K562 (cell line): ENCODE data around the gene ADGRA3. TPM values are rescaled to one million over a fixed set of nuclear protein-coding genes. Genes with fewer than 3 reads are reported as not detected.

Source experiments
- ATAC-seq: fragments of 200-7000 bp; cut with Tn5 transposase; 3 replicates; pipeline ENCODE4 v1.9.1; 2020; ENCODE audit warnings: moderate library complexity
- BruUV-seq: library from RNA; stranded (reverse); fragments of 400-500 nt; replicated peaks from 2 replicates; lab custom pipeline; 2021; lab: Mats Ljungman, UMichigan
- CTCF ChIA-PET: fragments of 300-600 bp; formaldehyde crosslinking; extraction: SDS; loops from one replicate; lab custom pipeline; 2021; ENCODE audit warnings: low intra/inter-chr PET ratio; lab: Yijun Ruan, JAX
- POLR2A ChIA-PET: fragments of 300-600, 350-650 bp; sonication (Branson Sonifier 250); formaldehyde crosslinking; extraction: SDS; loops from one replicate; lab custom pipeline; 2021; ENCODE audit warnings: antibody characterized with exemption, inconsistent platforms; lab: Yijun Ruan, JAX
- DNase-seq, 4 experiments: peaks; one replicate each; pipeline versions ENCODE4 v3.0.0 to v3.0.0-alpha.2; 2011 to 2018; ENCODE audit warnings: low spot score in 3 of 4, mixed read lengths in 3 of 4; ENCODE audit errors: extremely low read depth in 1 of 4
- FAIRE-seq: peaks from 2 replicates; lab custom pipeline; 2011; peaks lifted over from hg19 to GRCh38; lab: Jason Lieb, UNC
- H2AFZ ChIP-seq: 2 replicates; pipeline ENCODE4 v1.6.0; 2011; ENCODE audit warnings: low read depth, low read length, control low read depth, inconsistent platforms
- H3K27ac ChIP-seq: fragments of 200-600 bp; 3 replicates; pipeline ENCODE4 v1.8.0; 2011; ENCODE audit warnings: low read depth, mild to moderate bottlenecking, control low read depth, inconsistent platforms, low read length, moderate library complexity, mixed read lengths; ENCODE audit errors: extremely low read depth
- H3K27me3 ChIP-seq, 2 experiments: fragments of 300-600 bp in 1 of 2; 2 replicates in 1 of 2; 3 replicates in 1 of 2; pipeline versions ENCODE4 v1.6.0 to v1.8.0; 2011; ENCODE audit warnings: inconsistent platforms in 2 of 2, low read length in 2 of 2, mild to moderate bottlenecking in 1 of 2, mixed read lengths in 1 of 2, moderate library complexity in 1 of 2; ENCODE audit not compliant: control insufficient read depth in 2 of 2, insufficient read depth in 2 of 2
- H3K36me3 ChIP-seq: fragments of 300-600 bp; 3 replicates; pipeline ENCODE4 v1.8.0; 2011; ENCODE audit warnings: mild to moderate bottlenecking, low read length, inconsistent platforms; ENCODE audit not compliant: control insufficient read depth, insufficient read depth
- H3K4me1 ChIP-seq, 2 experiments: fragments of 200-600 bp in 1 of 2; replicated peaks in 1 of 2; 2 replicates in 1 of 2; 3 replicates in 1 of 2; pipeline versions ENCODE4 v1.5.1 to v1.8.0; 2011; ENCODE audit warnings: inconsistent platforms in 2 of 2, low read length in 2 of 2, mild to moderate bottlenecking in 1 of 2, mixed read lengths in 1 of 2, moderate library complexity in 1 of 2; ENCODE audit not compliant: control insufficient read depth in 2 of 2, insufficient read depth in 2 of 2
- H3K4me2 ChIP-seq: 2 replicates; pipeline ENCODE4 v1.6.1; 2011; ENCODE audit warnings: low read length, control low read depth, inconsistent platforms, mixed read lengths; ENCODE audit not compliant: insufficient read depth
- H3K4me3 ChIP-seq: fragments of 200-600 bp; sonication (generic), shearing (Covaris generic); 2 replicates; pipeline ENCODE4 v1.5.1; 2016; ENCODE audit warnings: control low read depth, inconsistent platforms
- H3K79me2 ChIP-seq: fragments of 200-600 bp; 3 replicates; pipeline ENCODE4 v1.8.0; 2011; ENCODE audit warnings: low read length, inconsistent platforms; ENCODE audit not compliant: control insufficient read depth, insufficient read depth
- H3K9ac ChIP-seq, 2 experiments: 2 replicates each; pipeline versions ENCODE4 v1.6.0 to v1.6.1; 2011; ENCODE audit warnings: low read depth in 2 of 2, low read length in 2 of 2, control low read depth in 1 of 2, inconsistent platforms in 1 of 2, mild to moderate bottlenecking in 1 of 2, mixed read lengths in 1 of 2; ENCODE audit not compliant: insufficient read depth in 1 of 2
- H3K9me1 ChIP-seq: one replicate; pipeline ENCODE4 v1.6.0; 2011; ENCODE audit warnings: inconsistent platforms, mild to moderate bottlenecking, low read length, moderate library complexity; ENCODE audit not compliant: control insufficient read depth, insufficient read depth
- H3K9me3 ChIP-seq: replicated peaks from 2 replicates; pipeline ENCODE4 v1.5.1; 2011; ENCODE audit warnings: low read depth, low read length, inconsistent platforms; ENCODE audit not compliant: control insufficient read depth, insufficient read depth
- H4K20me1 ChIP-seq: replicated peaks from 2 replicates; pipeline ENCODE4 v1.6.1; 2011; ENCODE audit warnings: low read length, inconsistent platforms, mixed read lengths; ENCODE audit not compliant: control insufficient read depth, insufficient read depth
- BCL6 ChIP-seq: fragments of 250-450 bp; sonication (Bioruptor Pico); IDR thresholded peaks from 2 replicates; pipeline ENCODE4 v1.4.0; 2020
- CBX8 ChIP-seq: fragments of 200-600 bp; sonication (generic); IDR thresholded peaks from 2 replicates; pipeline ENCODE4 v1.6.1; 2012; ENCODE audit warnings: borderline replicate concordance, mixed run types, low read depth, mild to moderate bottlenecking, moderate library complexity, mixed read lengths, low read length, control low read depth, inconsistent platforms; ENCODE audit not compliant: poor library complexity, severe bottlenecking; ENCODE audit errors: extremely low read depth
- FOXK1 ChIP-seq: sonication (generic); formaldehyde crosslinking; IDR thresholded peaks from 2 replicates; pipeline ENCODE4 v1.8.0; 2022; ENCODE audit warnings: missing genetic modification reagents, mild to moderate bottlenecking, borderline replicate concordance
- MCM5 ChIP-seq: fragments of 450-650 bp; IDR thresholded peaks from 2 replicates; pipeline ENCODE4 v1.6.1; 2016; ENCODE audit warnings: low read depth
- POLR2G ChIP-seq: fragments of 200-400 bp; formaldehyde crosslinking; IDR thresholded peaks from 2 replicates; pipeline ENCODE4 v1.6.1; 2017; ENCODE audit warnings: low read depth, mild to moderate bottlenecking, antibody characterized with exemption, low read length, moderate library complexity
- STAT5B ChIP-seq: fragments of 250-450 bp; sonication (Bioruptor Pico); IDR thresholded peaks from 2 replicates; pipeline ENCODE4 v1.8.0; 2021; ENCODE audit warnings: mild to moderate bottlenecking, inconsistent platforms
- TAF9B ChIP-seq: fragments of 450-650 bp; IDR thresholded peaks from 2 replicates; pipeline ENCODE4 v1.6.1; 2018; ENCODE audit warnings: mild to moderate bottlenecking; ENCODE audit not compliant: partially characterized antibody
- XRCC4 ChIP-seq: IDR thresholded peaks from one replicate; pipeline ENCODE4 v1.6.1; 2011; ENCODE audit not compliant: insufficient read depth, insufficient read length; ENCODE audit errors: extremely low read depth
- ZFP30 ChIP-seq: fragments of 250-450 bp; sonication (Bioruptor Pico); IDR thresholded peaks from 2 replicates; pipeline ENCODE4 v1.8.0; 2022; ENCODE audit warnings: moderate library complexity, mild to moderate bottlenecking, inconsistent platforms, borderline replicate concordance
- ZNF232 ChIP-seq: sonication (generic); formaldehyde crosslinking; IDR thresholded peaks from 2 replicates; pipeline ENCODE4 v1.8.0; 2022; ENCODE audit warnings: mild to moderate bottlenecking, missing genetic modification reagents
- ZNF274 ChIP-seq: IDR thresholded peaks from 2 replicates; pipeline ENCODE4 v1.6.1; 2011; ENCODE audit warnings: low read depth, mild to moderate bottlenecking, low read length, moderate library complexity, borderline replicate concordance
- ZNF780A ChIP-seq: fragments of 250-450 bp; sonication (Bioruptor Pico); IDR thresholded peaks from 2 replicates; pipeline ENCODE4 v1.5.0; 2021; ENCODE audit warnings: mild to moderate bottlenecking
- WGBS: fragments of 100-300 bp; shearing (Covaris generic); methylation state at CpG from one replicate; pipeline ENCODE4 v1.1.6; 2016; ENCODE audit warnings: low coverage, mixed read lengths; ENCODE audit not compliant: insufficient coverage; ENCODE audit errors: missing lambda C conversion rate; 5-methylcytosine and 5-hydroxymethylcytosine counted together
- in situ Hi-C: fragments of 300-500 bp; cut with MboI; formaldehyde crosslinking; loops from 4 replicates; pipeline ENCODE4 v1.15.0; 2018; ENCODE audit warnings: inconsistent platforms, mixed read lengths
- intact Hi-C: fragments of 100-400 bp; cut with micrococcal nuclease; formaldehyde crosslinking; loops from 2 replicates; pipeline ENCODE4 v1.14.2; 2022
- polyA plus RNA-seq, 8 experiments: library from polyadenylated mRNA; depleted of rRNA in 4 of 8; stranded (reverse) in 5 of 8; unstranded in 3 of 8; fragments of >200 nt; fragmentation: Nextera tagmentation in 2 of 8; fragmentation: Illumina TruSeq in 1 of 8; extraction: Ambion mirVana in 2 of 8; extraction: Trizol in 1 of 8; gene quantifications; 2 replicates each; pipeline versions ENCODE4 v1.2.1 to v1.2.3, GENCODE V29; 2011 to 2014; ENCODE audit warnings: inconsistent platforms in 1 of 8, missing spikeins in 1 of 8
- total RNA-seq, 7 experiments: library from RNA; depleted of rRNA in 6 of 7; stranded (reverse); fragments of >200 nt in 6 of 7; fragmentation: Illumina TruSeq in 2 of 7; extraction: Trizol in 2 of 7; gene quantifications; 2 replicates each; pipeline versions ENCODE4 v1.2.1 to v1.2.3, GENCODE V29; 2011 to 2021; ENCODE audit warnings: low replicate concordance in 1 of 7
- TF ChIP-seq, protein P1 (sequence below): fragments of 450-650 bp; formaldehyde crosslinking; IDR thresholded peaks from 2 replicates; pipeline ENCODE4 v1.4.0; 2020; ENCODE audit warnings: mild to moderate bottlenecking, moderate library complexity
- TF ChIP-seq, protein P2 (sequence below): fragments of 250-450 bp; sonication (Bioruptor Pico); IDR thresholded peaks from 2 replicates; pipeline ENCODE4 v1.9.0; 2021; ENCODE audit warnings: mild to moderate bottlenecking

The ADGRA3 gene
- total and polyA plus RNA-seq, 9 of the 15 experiments (the other 6 are each of a cell fraction or from before 2014, with no cell fraction given): 0.06 to 2.3 (median 0.27) TPM; not detected in 3

DNA sequence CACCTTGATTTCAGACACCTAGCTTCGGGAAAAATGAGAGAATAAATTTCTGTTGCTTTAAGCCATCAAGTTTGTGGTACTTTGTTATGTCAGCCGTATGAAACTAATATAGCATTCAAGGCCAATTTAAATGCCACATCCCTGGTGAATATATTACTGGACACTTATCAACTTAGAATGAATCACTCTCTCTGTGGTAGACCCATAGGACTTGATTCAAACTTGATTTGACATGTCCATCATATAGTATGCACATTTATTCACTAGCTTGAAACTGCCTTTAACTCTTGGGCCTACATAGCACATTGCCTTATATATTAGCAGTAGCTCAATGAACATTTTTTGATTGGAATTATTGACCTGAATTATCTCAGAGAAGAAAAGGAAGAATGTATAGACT is 172.3 kb downstream of the ADGRA3 start:
- H3K9me1 ChIP-seq: no peaks in the 10 kb centered on the region
- in situ Hi-C loops: no loop called here
- ATAC-seq (no peak), FAIRE-seq (no peak), DNase-seq (no peak)
- H3K4me2 ChIP-seq: no peak overlapping the region
- no peaks in the 10 kb centered on the region for H3K9me3 ChIP-seq
- BruUV-seq: no TSS peak
- no peaks in the 10 kb centered on the region for H3K36me3 ChIP-seq
- H3K4me3 ChIP-seq: no peak overlapping the region
- no peak overlapping the region for H3K9ac ChIP-seq
- H3K79me2 ChIP-seq: no peaks in the 10 kb centered on the region
- H2AFZ ChIP-seq: no peak overlapping the region
- no peaks in the 10 kb centered on the region for H3K4me1 ChIP-seq
- no peaks in the 10 kb centered on the region for H3K27me3 ChIP-seq
- POLR2A ChIA-PET: interaction anchor here (0.6 kb wide), 2 partner anchors 661 to 1896 kb away, joined by 3 read pairs; no protein-coding TSS in a partner anchor
- intact Hi-C loops: no loop called here
- TF ChIP-seq ZNF274 (no peak), TAF9B (no peak), CBX8 (no peak), ZNF780A (CRISPR knock-in tag) (no peak), MCM5 (no peak), FOXK1 (no peak), ZFP30 (CRISPR knock-in tag) (no peak), ZNF232 (CRISPR knock-in tag) (no peak), POLR2G (no peak), XRCC4 (no peak), BCL6 (no peak), STAT5B (CRISPR knock-in tag) (no peak)
- TF ChIP-seq, protein P1, sequence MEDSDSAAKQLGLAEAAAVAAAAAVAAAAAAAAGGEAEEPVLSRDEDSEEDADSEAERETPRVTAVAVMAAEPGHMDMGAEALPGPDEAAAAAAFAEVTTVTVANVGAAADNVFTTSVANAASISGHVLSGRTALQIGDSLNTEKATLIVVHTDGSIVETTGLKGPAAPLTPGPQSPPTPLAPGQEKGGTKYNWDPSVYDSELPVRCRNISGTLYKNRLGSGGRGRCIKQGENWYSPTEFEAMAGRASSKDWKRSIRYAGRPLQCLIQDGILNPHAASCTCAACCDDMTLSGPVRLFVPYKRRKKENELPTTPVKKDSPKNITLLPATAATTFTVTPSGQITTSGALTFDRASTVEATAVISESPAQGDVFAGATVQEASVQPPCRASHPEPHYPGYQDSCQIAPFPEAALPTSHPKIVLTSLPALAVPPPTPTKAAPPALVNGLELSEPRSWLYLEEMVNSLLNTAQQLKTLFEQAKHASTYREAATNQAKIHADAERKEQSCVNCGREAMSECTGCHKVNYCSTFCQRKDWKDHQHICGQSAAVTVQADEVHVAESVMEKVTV (CRISPR knock-in tag): no peak
- TF ChIP-seq, protein P2, sequence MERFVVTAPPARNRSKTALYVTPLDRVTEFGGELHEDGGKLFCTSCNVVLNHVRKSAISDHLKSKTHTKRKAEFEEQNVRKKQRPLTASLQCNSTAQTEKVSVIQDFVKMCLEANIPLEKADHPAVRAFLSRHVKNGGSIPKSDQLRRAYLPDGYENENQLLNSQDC (CRISPR knock-in tag): no peak
- CTCF ChIA-PET: no interaction called here
- 0% methylated on average over 2 of the region's 2 CpGs for WGBS
- H4K20me1 ChIP-seq: no peaks in the 10 kb centered on the region
- no peak overlapping the region for H3K27ac ChIP-seq
